Skin epidermis (tissue), 12 donors: ENCODE data around the gene B3GAT2.

Source experiments
- H3K27ac ChIP-seq, 21 experiments: fragments of 200-600 bp; sonication (generic) in 11 of 21; one replicate each; pipeline ENCODE4 v1.5.0; 2020; ENCODE audit warnings: mild to moderate bottlenecking in 3 of 21, inconsistent platforms in 2 of 21, moderate library complexity in 2 of 21
- H3K4me3 ChIP-seq, 7 experiments: fragments of 200-600 bp; sonication (generic) in 2 of 7; one replicate each; pipeline ENCODE4 v1.5.0; 2020; ENCODE audit warnings: inconsistent platforms in 2 of 7, mild to moderate bottlenecking in 2 of 7, moderate library complexity in 1 of 7

B3GAT2 gene

DNA sequence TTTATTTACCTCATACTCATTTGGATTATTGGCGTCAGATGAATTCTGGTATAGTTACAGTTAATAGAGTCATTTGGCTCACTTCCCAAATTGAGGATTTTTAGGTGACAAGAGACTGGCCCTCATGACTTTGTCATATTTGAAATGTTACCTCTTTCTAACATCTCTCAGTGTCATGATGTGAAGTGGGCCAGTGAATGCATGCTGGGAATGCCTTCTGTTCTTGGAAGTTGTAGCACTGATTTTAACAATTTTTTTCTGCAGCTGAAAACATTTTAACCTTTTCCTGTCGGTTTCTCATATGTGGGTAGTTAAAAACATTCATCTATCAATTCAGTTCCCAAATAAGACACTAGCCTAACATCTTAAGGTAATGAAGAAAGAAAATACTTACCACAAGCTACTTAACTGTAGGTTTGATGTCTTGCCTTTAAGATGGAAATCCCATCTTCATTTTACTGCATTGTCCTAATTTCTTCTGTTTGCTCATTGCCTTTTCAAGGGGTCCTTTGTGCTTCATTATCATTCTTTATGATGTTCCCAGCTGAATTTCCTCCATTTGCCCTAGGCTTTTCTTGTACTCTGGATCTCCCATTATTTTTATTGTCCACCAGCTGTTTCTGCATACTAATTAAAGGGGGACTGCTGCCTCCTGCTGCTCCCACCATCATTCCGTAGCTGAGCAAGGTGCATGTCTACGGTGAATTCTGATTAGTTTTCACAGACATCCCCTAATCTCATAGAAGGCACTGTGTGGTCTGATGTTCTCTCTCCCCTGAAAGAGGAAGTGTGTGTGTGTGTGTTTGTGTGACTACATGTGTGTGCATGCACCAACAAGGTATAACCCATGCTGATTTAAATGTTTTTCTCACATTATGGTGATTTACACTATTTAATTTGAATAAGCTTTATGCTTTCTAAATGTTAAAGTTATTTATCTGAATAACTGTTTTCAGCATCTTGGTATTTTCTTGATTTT lies 109.5 kb downstream of the B3GAT2 start:
- Histone ChIP-seq H3K27ac (no peak overlapping the region), H3K4me3 (no peak overlapping the region)

GRCh38 chr6:70846207-70846835 lies 110.5 kb downstream of the B3GAT2 start:
- Histone ChIP-seq H3K4me3 (no peak overlapping the region), H3K27ac (no peak overlapping the region)

DNA sequence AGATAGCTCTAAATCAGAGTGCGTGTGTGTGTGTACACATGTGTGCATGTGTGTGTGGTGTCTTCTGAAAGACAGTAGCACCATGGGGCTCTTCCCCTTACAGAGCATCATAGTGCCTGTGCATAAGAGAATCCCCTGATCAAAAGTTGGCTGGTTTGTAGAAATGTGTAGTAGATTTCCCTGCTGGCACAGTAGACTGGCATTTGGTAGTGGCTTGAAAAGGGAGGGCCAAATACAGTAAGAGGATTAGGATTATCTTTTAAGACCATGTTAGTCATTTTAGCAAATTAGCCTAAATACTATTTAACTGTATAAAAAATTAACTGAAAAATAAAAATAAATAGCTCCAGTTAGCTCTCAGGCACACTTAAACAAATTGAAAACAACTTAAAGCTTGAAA lies 112.6 kb downstream of the B3GAT2 start:
- H3K27ac ChIP-seq: no peak overlapping the region
- no peak overlapping the region for H3K4me3 ChIP-seq

DNA sequence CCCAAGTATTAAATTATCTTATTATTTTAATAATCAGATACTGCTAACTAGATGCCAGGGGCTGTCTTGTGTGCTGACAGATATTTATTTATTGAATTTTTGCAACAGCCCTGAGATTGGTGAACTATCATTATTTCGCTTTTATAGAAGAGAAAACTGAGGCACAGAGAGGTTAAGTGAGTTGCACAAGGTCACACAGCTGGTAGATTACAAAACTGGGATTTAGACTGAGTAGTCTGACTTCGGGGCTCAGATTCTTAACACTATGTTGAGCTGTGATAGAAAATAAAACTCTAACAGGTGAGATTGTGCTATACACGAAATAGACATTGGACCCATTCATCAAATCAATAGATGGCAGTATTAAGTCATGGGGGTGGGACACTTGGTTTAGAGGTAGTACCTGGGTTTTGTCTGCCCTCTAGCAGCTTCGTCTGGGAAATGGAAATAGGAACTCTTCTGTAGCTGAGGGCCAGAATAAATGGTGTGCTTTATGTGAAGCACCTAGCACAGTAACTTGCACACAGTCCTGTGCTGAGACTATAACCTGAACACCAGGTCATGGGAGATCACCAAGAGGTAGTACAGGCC lies 113.4 kb downstream of the B3GAT2 start:
- H3K4me3 ChIP-seq: no peak overlapping the region
- H3K27ac ChIP-seq: no peak overlapping the region

DNA sequence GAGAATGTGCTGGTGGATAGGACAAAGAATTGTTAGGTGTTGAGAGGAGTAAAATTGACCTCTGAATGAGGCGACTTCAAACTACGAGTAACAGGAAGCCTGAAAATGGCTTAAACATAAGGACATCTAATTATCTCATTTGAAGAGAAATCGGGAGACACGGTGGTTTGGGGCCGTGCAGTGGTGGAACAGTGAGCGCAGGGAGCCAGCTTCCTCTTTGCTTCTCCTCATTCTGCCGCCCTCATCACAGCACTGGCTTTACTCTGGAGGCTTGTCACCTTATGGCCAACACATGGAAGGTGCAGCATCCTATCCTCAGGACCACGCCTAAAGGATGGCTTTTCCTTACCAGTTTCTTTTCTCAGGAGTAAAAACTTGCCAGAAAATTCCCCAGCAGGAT lies 114.3 kb downstream of the B3GAT2 start:
- H3K27ac ChIP-seq: no peak overlapping the region
- no peak overlapping the region for H3K4me3 ChIP-seq

DNA sequence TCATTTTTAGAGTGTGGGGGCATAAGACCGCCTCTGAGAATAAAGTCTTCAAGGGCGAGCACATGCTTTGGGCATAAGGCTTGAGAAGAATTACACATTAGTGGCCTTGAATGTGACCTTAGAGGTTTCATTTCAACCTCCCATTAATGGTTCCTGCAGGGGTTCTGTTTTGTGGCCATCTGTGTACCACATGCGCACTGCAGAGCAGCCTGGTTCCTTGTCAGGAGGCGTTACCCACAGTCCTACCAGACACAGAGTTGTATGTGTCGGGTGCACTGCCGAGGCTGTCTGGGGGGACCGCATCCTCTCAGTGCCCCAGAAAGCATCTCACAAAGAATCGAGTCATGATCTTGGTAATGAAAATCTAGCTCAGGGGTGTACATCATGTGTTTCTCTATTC lies 115.7 kb downstream of the B3GAT2 start:
- no peak overlapping the region for H3K27ac ChIP-seq
- H3K4me3 ChIP-seq: no peak overlapping the region

- H3K4me3 ChIP-seq: no peak overlapping the region
Observed at GRCh38 chr6:70839286-70840266, 117.3 kb downstream of the B3GAT2 start.

GRCh38 chr6:70838907-70839285 lies 118.0 kb downstream of the B3GAT2 start:
- Histone ChIP-seq H3K27ac (no peak overlapping the region), H3K4me3 (no peak overlapping the region)

More at GRCh38 chr6:70839286-70840266, 117.3 kb downstream of the B3GAT2 start:
- no peak overlapping the region for H3K27ac ChIP-seq

GRCh38 chr6:70834520-70834919 lies 122.3 kb downstream of the B3GAT2 start:
- Histone ChIP-seq H3K27ac (no peak overlapping the region), H3K4me3 (no peak overlapping the region)

- no peak overlapping the region for H3K4me3 ChIP-seq
- no peak overlapping the region for H3K27ac ChIP-seq
Observed at GRCh38 chr6:70831427-70831826, 125.4 kb downstream of the B3GAT2 start.

GRCh38 chr6:70823651-70824050 lies 133.2 kb downstream of the B3GAT2 start:
- no peak overlapping the region for H3K27ac ChIP-seq
- H3K4me3 ChIP-seq: no peak overlapping the region

GRCh38 chr6:70821751-70822150 lies 135.1 kb downstream of the B3GAT2 start:
- no peak overlapping the region for H3K4me3 ChIP-seq
- no peak overlapping the region for H3K27ac ChIP-seq

- Histone ChIP-seq H3K27ac (no peak overlapping the region), H3K4me3 (no peak overlapping the region)
Observed at GRCh38 chr6:70820778-70821177, 136.1 kb downstream of the B3GAT2 start.

GRCh38 chr6:70819646-70820045 lies 137.2 kb downstream of the B3GAT2 start:
- H3K4me3 ChIP-seq: no peak overlapping the region

GRCh38 chr6:70813885-70814284 lies 143.0 kb downstream of the B3GAT2 start:
- no peak overlapping the region for H3K27ac ChIP-seq
- H3K4me3 ChIP-seq: no peak overlapping the region

More at GRCh38 chr6:70819646-70820045, 137.2 kb downstream of the B3GAT2 start:
- H3K27ac ChIP-seq: no peak overlapping the region

- H3K27ac ChIP-seq: no peak overlapping the region
- no peak overlapping the region for H3K4me3 ChIP-seq
Observed at GRCh38 chr6:70811788-70812187, 145.1 kb downstream of the B3GAT2 start.
